ENCODE data around the gene EPC2.

DNA sequence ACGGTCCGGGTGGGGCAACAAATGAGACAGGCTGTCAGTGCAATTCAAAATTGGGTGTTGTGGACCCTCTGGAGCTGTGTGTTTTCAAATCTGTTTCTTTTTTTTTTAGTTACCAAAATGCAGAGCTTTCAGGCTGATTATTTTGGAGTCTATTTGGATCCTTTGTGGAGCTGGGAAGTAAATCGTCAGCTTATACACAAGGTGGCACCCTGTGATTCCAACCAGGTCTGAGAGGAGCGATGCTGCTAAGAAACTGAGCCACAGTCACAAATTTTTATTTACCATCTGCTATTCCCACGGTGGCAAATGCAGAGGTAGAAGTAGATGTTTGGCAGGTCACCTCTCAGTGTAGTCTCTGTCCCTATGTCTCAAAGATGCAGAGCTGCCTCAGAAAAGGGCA is 3.8 kb upstream of the EPC2 start:
- TF ChIP-seq CTCF (conservative IDR thresholded peaks at IDR 0.05), result peak; percentile 28
- no peak for TF ChIP-seq ZFX (IDR thresholded peaks at IDR 0.05)

Measured in C4-2B (cell line).